ENCODE measurements around the gene RBM10.

RBM10 gene

DNA sequence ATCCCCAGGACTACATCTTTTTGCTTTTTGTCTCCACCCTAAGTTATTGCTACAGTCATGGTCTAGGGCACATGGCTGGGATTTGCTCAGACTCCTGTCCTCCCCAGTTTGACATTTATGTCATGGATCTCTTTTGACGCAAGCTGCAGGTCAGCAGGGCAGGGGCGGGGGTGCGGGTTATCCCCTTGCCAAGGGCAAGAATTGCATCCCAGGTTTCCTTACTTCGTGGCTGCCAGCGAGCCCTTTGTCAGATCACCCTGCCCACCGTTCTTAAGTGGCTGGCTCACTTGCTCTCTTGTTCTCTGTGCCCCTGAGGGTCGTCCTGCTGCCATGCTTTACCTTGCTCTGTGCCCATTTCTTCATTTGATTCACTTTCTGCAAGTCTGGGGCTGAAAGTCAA, 27.5 kb downstream of the RBM10 start:
- H3K9me3 ChIP-seq (ENCODE audit: control insufficient read depth, low read length), result no peaks in the 10 kb centered on the region
- no peak overlapping the region for H3K9ac ChIP-seq (ENCODE audit: low read length)
- peaks cover 7% of the 10 kb centered on the region for H3K27me3 ChIP-seq (replicated peaks; ENCODE audit: control insufficient read depth, insufficient read depth, low read length)
- DNase-seq (ENCODE audit: low read depth), result no peak
- peaks cover 8% of the 10 kb centered on the region for H3K4me1 ChIP-seq (ENCODE audit: control insufficient read depth, insufficient read depth, low read length)
- H3K36me3 ChIP-seq (ENCODE audit: control insufficient read depth, insufficient read depth, low read length, severe bottlenecking), result peaks cover 49% of the 10 kb centered on the region
- no peak overlapping the region for H3K4me3 ChIP-seq (ENCODE audit: low read length)

DNA sequence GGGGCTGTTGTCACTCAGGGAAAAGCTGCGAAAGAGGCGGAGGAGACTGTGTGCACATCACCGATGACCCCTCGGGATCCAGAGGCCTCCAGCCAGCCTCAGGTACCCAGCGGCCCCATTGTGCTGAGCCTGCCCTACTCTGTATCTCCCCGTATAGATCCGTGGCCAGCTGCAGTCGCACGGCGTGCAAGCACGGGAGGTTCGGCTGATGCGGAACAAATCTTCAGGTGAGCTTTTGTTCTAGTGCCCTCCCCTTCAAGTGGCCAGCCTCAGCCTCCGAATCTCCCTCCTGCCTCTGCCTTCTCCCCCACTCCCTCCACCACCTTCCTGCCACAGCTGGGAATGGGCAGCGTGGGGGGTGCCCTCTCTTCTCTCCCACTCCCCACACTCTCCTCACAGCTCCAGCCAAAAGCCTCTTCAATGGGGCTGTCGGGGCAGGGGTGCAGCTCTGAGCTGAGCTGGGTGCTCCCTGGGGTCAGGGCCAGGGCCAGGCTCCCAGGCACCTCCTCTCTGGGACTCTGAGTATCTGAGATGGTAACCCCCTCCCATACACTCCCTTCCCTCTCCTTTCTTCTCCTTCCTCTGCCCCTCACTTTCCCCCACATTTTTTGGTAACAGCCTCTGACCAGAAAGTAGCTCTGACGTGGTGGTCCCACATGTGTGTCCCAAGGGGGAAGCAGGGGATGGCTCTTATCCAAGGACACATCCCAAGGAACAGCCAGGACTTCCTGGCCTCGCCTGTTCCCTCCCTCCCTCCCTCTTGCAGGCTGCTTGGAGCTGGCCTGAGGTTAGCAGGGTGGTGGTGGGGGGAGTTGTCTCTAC, 28.2 kb downstream of the RBM10 start:
- Histone ChIP-seq H3K36me3 (ENCODE audit: control insufficient read depth, insufficient read depth, low read length, severe bottlenecking) (peaks cover 49% of the 10 kb centered on the region), H3K27me3 (replicated peaks; ENCODE audit: control insufficient read depth, insufficient read depth, low read length) (peaks cover 7% of the 10 kb centered on the region)
- DNase-seq (ENCODE audit: low read depth), result no peak

DNA sequence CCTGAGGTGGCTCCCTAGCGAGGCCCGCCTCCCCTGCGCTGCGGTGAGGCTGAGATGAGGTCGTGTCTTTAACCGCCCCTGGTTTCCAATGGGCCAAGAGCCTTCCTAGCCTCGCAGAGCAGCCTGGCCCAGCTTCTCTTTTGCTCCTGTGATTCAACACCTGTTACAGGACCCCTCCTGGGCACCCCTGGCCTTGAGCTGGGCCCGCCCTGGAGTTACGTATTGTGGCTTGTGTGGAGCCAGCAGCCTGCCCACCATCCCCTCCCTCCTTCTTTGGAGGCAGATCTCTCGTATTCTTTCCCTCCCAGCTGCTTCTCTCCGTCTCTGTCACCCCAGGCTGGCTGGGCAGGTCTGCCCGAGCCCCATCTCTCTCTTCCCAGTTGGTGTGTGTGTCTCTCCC, 29.4 kb downstream of the RBM10 start:
- Histone ChIP-seq H3K4me3 (ENCODE audit: low read length) (no peak overlapping the region), H3K36me3 (ENCODE audit: control insufficient read depth, insufficient read depth, low read length, severe bottlenecking) (peaks cover 51% of the 10 kb centered on the region), H3K9ac (ENCODE audit: low read length) (no peak overlapping the region), H3K4me1 (ENCODE audit: control insufficient read depth, insufficient read depth, low read length) (peaks cover 14% of the 10 kb centered on the region), H3K9me3 (ENCODE audit: control insufficient read depth, low read length) (no peaks in the 10 kb centered on the region), H3K27me3 (replicated peaks; ENCODE audit: control insufficient read depth, insufficient read depth, low read length) (peaks cover 7% of the 10 kb centered on the region)
- DNase-seq (ENCODE audit: low read depth), result no peak

More for the DNA sequence above, 28.2 kb downstream of the RBM10 start:
- Histone ChIP-seq H3K9ac (ENCODE audit: low read length) (no peak overlapping the region), H3K4me3 (ENCODE audit: low read length) (no peak overlapping the region), H3K9me3 (ENCODE audit: control insufficient read depth, low read length) (no peaks in the 10 kb centered on the region), H3K4me1 (ENCODE audit: control insufficient read depth, insufficient read depth, low read length) (peaks cover 8% of the 10 kb centered on the region)

DNA sequence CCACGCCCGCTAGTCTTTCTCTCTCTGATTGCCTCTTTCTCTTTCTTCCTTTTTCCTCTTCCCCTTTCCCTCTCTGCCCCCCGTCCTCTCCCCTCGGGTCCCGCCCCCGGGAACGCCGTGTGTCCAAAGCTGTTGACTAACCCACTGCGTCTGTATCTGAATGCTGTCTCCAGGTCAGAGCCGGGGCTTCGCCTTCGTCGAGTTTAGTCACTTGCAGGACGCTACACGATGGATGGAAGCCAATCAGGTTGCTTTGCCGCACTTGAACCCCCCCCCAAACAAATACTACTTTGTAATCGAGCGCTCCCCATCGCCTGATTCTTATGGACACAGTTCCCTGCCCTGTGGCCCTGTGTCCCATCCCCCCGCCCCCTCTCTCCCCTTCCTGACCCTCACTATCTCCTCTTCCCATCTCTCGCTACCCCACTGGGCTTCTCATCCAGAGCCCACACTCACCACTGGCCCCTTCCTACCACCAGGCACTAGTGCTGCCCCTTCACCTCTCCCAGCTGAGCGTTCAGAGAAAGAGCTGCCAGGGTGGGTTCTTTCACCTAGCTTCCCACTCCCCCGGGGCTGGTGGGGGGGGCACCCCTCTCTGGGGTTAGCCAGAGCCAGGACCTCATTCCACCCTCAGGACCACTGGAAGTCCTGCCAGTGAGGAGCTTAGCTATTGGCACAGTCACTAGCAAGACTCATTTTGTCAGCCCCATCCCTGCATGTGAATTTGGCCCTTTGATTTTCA, 30.0 kb downstream of the RBM10 start:
- no peaks in the 10 kb centered on the region for H3K9me3 ChIP-seq (ENCODE audit: control insufficient read depth, low read length)
- H3K36me3 ChIP-seq (ENCODE audit: control insufficient read depth, insufficient read depth, low read length, severe bottlenecking), result peaks cover 46% of the 10 kb centered on the region
- H3K9ac ChIP-seq (ENCODE audit: low read length), result no peak overlapping the region
- H3K4me1 ChIP-seq (ENCODE audit: control insufficient read depth, insufficient read depth, low read length), result peaks cover 16% of the 10 kb centered on the region
- H3K4me3 ChIP-seq (ENCODE audit: low read length), result no peak overlapping the region
- DNase-seq (ENCODE audit: low read depth), result no peak
- peaks cover 7% of the 10 kb centered on the region for H3K27me3 ChIP-seq (replicated peaks; ENCODE audit: control insufficient read depth, insufficient read depth, low read length)

DNA sequence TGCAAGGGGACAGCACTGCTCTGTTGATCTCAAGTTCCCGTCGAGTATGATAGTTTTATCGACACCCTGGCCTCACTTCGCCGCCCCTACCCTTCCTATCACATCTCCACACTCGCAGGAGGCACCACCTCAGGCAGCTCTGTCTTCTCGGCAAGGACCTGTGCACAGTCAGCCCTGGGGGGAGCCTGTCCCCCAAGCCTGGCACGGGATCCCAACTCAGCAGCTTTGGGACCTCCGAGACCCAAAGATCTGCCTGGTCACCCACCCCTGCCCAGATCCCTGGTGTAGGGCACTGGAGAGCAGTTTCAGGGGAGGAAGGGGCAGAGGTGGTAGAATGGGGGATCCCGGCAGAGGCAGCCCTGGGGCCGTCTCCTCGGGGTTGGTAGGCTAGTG, 30.6 kb downstream of the RBM10 start:
- no peak overlapping the region for H3K9ac ChIP-seq (ENCODE audit: low read length)
- no peaks in the 10 kb centered on the region for H3K9me3 ChIP-seq (ENCODE audit: control insufficient read depth, low read length)
- peaks cover 11% of the 10 kb centered on the region for H3K4me1 ChIP-seq (ENCODE audit: control insufficient read depth, insufficient read depth, low read length)
- H3K4me3 ChIP-seq (ENCODE audit: low read length), result no peak overlapping the region
- DNase-seq (ENCODE audit: low read depth), result no peak
- H3K36me3 ChIP-seq (ENCODE audit: control insufficient read depth, insufficient read depth, low read length, severe bottlenecking), result peaks cover 50% of the 10 kb centered on the region
- peaks cover 7% of the 10 kb centered on the region for H3K27me3 ChIP-seq (replicated peaks; ENCODE audit: control insufficient read depth, insufficient read depth, low read length)

DNA sequence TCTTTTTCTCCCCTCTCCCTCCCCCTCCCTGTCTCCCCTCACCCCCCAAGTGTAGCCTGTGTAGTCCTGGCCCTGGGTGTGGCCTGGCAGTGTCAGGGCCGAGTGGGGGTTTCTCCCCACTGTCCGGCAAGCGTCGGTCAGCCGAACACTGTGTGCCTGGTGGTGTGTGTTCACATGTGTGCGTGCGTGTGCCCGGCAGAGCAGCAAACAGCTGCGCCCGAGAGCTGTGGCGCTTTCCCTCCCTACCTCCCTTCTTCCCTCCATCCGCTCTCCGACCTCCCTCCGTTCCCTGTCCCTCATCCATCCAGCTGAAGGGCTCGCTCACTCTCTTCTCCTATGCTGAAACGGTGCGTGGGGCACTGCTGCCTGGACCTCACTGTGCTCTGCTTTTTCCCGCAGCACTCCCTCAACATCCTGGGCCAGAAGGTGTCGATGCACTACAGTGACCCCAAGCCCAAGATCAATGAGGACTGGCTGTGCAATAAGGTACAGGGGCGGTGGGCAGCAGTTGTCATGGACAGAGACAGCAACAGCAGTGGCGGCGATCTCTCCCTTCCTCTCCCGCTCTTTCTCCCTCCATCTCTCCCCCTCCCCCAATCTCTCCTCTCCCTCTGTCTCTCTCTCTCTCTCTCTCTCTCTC, 31.2 kb downstream of the RBM10 start:
- Histone ChIP-seq H3K9ac (ENCODE audit: low read length) (no peak overlapping the region), H3K4me1 (ENCODE audit: control insufficient read depth, insufficient read depth, low read length) (peaks cover 9% of the 10 kb centered on the region), H3K9me3 (ENCODE audit: control insufficient read depth, low read length) (no peaks in the 10 kb centered on the region), H3K27me3 (replicated peaks; ENCODE audit: control insufficient read depth, insufficient read depth, low read length) (peaks cover 8% of the 10 kb centered on the region), H3K4me3 (ENCODE audit: low read length) (no peak overlapping the region), H3K36me3 (ENCODE audit: control insufficient read depth, insufficient read depth, low read length, severe bottlenecking) (peaks cover 52% of the 10 kb centered on the region)
- DNase-seq (ENCODE audit: low read depth), result no peak

DNA sequence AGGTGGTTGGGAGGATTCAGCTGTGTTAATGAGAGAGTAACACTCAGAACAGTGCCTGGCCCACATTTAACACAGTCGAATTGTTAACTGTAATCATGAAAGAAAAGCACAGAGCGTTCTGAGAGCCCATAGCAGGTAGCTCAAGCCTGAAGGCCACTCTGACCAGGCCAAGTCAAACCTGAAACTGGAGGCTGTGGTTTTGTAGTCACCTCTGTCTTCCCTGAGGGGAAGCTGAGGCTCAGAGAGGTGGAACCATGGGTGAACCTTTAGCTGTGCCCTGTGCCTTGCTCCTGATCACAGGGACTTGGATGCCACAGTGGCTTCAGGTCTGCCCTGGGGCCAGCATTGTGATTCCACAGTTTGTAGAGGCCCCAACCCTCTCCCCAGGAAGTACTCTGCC, 32.1 kb downstream of the RBM10 start:
- Histone ChIP-seq H3K4me1 (ENCODE audit: control insufficient read depth, insufficient read depth, low read length) (peaks cover 9% of the 10 kb centered on the region), H3K9me3 (ENCODE audit: control insufficient read depth, low read length) (no peaks in the 10 kb centered on the region), H3K4me3 (ENCODE audit: low read length) (no peak overlapping the region), H3K27me3 (replicated peaks; ENCODE audit: control insufficient read depth, insufficient read depth, low read length) (peaks cover 10% of the 10 kb centered on the region), H3K36me3 (ENCODE audit: control insufficient read depth, insufficient read depth, low read length, severe bottlenecking) (peaks cover 57% of the 10 kb centered on the region), H3K9ac (ENCODE audit: low read length) (no peak overlapping the region)
- DNase-seq (ENCODE audit: low read depth), result no peak

DNA sequence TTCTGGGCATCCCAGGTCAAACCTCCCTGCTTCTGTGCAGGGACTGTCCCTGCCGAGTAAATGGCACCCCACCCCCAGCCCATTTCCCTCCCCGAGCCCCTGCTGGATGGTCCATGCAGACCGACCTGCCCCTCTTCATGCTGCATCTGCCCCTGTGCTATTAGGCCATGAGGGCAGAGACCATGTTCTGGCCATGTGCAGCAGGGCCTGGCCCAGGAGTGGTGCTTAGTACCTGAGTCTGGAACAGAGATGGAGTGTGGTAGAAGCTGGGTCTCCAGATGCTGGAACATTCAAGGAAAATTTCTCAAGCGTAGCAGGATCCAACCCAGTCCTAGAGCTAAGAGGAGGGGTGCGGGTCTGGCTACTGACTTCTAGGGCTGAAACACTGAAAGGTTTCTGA, 33.3 kb downstream of the RBM10 start:
- Histone ChIP-seq H3K9me3 (ENCODE audit: control insufficient read depth, low read length) (no peaks in the 10 kb centered on the region), H3K27me3 (replicated peaks; ENCODE audit: control insufficient read depth, insufficient read depth, low read length) (peaks cover 14% of the 10 kb centered on the region), H3K9ac (ENCODE audit: low read length) (no peak overlapping the region), H3K4me1 (ENCODE audit: control insufficient read depth, insufficient read depth, low read length) (peaks cover 9% of the 10 kb centered on the region), H3K36me3 (ENCODE audit: control insufficient read depth, insufficient read depth, low read length, severe bottlenecking) (peaks cover 58% of the 10 kb centered on the region), H3K4me3 (ENCODE audit: low read length) (no peak overlapping the region)
- no peak for DNase-seq (ENCODE audit: low read depth)

DNA sequence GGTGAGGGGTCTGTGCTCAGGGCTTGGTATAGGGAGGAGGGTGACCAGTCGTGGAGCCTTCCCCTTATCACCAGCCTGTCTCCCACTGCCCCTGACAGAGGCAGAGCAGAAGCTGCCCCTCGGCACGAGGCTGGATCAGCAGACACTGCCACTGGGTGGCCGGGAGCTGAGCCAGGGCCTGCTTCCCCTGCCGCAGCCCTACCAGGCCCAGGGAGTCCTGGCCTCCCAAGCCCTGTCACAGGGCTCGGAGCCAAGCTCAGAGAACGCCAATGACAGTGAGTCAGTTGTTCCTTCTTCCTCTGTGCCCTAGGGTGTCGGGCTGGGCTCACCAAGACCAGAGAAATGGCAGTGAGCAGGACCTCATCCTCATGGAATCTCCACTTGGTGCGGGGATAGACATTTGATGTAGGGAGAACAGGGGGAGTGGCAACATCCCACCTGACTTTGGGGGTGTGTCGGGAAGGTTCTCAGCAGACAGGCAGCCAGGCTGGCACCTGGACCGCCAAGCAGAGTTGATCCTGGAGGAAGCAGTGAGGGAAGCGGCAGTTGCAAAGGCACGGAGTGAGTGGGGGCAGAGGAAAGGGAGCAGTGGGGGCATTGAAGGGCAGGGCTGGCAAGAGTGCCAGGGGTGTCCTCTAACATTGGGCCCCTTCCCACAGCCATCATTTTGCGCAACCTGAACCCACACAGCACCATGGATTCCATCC, 34.4 kb downstream of the RBM10 start:
- peak overlapping the region; percentile 32 for H3K9ac ChIP-seq (ENCODE audit: low read length)
- no peak for DNase-seq (ENCODE audit: low read depth)
- H3K4me3 ChIP-seq (ENCODE audit: low read length), result no peak overlapping the region
- peaks cover 54% of the 10 kb centered on the region for H3K36me3 ChIP-seq (ENCODE audit: control insufficient read depth, insufficient read depth, low read length, severe bottlenecking)
- peaks cover 9% of the 10 kb centered on the region for H3K4me1 ChIP-seq (ENCODE audit: control insufficient read depth, insufficient read depth, low read length)
- H3K27me3 ChIP-seq (replicated peaks; ENCODE audit: control insufficient read depth, insufficient read depth, low read length), result peaks cover 14% of the 10 kb centered on the region
- H3K9me3 ChIP-seq (ENCODE audit: control insufficient read depth, low read length), result no peaks in the 10 kb centered on the region

DNA sequence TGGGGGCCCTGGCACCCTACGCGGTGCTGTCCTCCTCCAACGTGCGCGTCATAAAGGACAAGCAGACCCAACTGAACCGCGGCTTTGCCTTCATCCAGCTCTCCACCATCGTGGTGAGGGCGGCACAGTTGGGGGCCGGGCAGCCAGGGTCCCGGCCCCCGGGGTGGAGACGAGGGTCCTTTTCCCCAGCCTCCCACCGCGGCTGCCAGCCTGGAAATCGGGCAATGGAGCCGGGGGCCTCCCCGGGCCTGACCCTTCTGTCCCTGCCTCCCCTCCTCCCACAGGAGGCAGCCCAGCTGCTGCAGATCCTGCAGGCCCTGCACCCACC, 34.9 kb downstream of the RBM10 start:
- no peak overlapping the region for H3K4me3 ChIP-seq (ENCODE audit: low read length)
- H3K4me1 ChIP-seq (ENCODE audit: control insufficient read depth, insufficient read depth, low read length), result peaks cover 9% of the 10 kb centered on the region
- no peak overlapping the region for H3K9ac ChIP-seq (ENCODE audit: low read length)
- peaks cover 56% of the 10 kb centered on the region for H3K36me3 ChIP-seq (ENCODE audit: control insufficient read depth, insufficient read depth, low read length, severe bottlenecking)
- H3K9me3 ChIP-seq (ENCODE audit: control insufficient read depth, low read length), result no peaks in the 10 kb centered on the region
- peaks cover 14% of the 10 kb centered on the region for H3K27me3 ChIP-seq (replicated peaks; ENCODE audit: control insufficient read depth, insufficient read depth, low read length)
- no peak for DNase-seq (ENCODE audit: low read depth)

DNA sequence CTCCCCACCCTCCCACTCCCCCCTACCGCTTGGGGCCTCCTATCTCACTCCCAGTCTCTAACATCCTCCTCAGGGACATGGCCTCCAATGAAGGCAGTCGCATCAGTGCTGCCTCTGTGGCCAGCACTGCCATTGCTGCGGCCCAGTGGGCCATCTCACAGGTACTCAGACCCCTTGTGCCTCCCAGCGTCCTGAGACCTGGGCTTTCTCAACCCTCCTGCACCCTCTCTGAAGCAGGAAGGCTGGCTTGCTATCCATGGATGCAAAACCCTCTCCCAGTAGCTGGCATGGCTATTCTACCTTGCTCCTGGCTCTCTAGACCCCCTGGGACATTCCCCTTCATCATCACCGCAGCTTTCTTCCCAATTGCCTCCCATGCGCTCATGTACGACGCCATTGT, 35.3 kb downstream of the RBM10 start:
- Histone ChIP-seq H3K4me1 (ENCODE audit: control insufficient read depth, insufficient read depth, low read length) (peaks cover 9% of the 10 kb centered on the region), H3K36me3 (ENCODE audit: control insufficient read depth, insufficient read depth, low read length, severe bottlenecking) (peaks cover 58% of the 10 kb centered on the region), H3K27me3 (replicated peaks; ENCODE audit: control insufficient read depth, insufficient read depth, low read length) (peaks cover 13% of the 10 kb centered on the region), H3K9ac (ENCODE audit: low read length) (no peak overlapping the region), H3K9me3 (ENCODE audit: control insufficient read depth, low read length) (no peaks in the 10 kb centered on the region), H3K4me3 (ENCODE audit: low read length) (no peak overlapping the region)
- DNase-seq (ENCODE audit: low read depth), result no peak

All from adipocyte (in vitro differentiated cells).